Lower leg skin (tissue), 4 donors: ENCODE measurements around the gene DYRK3. TPM values are rescaled to one million over a fixed set of nuclear protein-coding genes. Genes with fewer than 3 reads are reported as not detected.

Experiments
- DNase-seq, 2 donors: peaks; one replicate each; pipeline ENCODE4 v3.0.0-alpha.2; 2019; ENCODE audit warnings: low spot score in 2 of 2
- H3K4me3 ChIP-seq: fragments of 200-600 bp; sonication (generic); 2 replicates; pipeline ENCODE4 v1.5.1; 2017; ENCODE audit warnings: mild to moderate bottlenecking, low read depth; ENCODE audit not compliant: poor library complexity, severe bottlenecking
- CTCF ChIP-seq, 3 donors: fragments of 450-650 bp; IDR thresholded peaks; one replicate each; pipeline ENCODE4 v1.5.1; 2016; ENCODE audit warnings: antibody characterized with exemption in 3 of 3, mild to moderate bottlenecking in 3 of 3, moderate library complexity in 2 of 3
- POLR2A ChIP-seq, 2 donors: fragments of 450-650 bp; IDR thresholded peaks; one replicate each; pipeline ENCODE4 v1.6.1; 2016 to 2017; ENCODE audit warnings: antibody characterized with exemption in 2 of 2, mild to moderate bottlenecking in 1 of 2, moderate library complexity in 1 of 2
- WGBS, 2 donors: methylation state at CpG; one replicate each; pipeline ENCODE4 v1.1.5; 2018; 5-methylcytosine and 5-hydroxymethylcytosine counted together
- intact Hi-C: fragments of 100-400 bp; cut with DNase I; formaldehyde crosslinking; loops from one replicate; pipeline ENCODE4 v1.15.0; 2023; ENCODE audit warnings: low total_unique reads
- total RNA-seq, 4 donors: library from RNA; depleted of rRNA; stranded (reverse); fragments of >200 nt; gene quantifications; one replicate each; pipeline ENCODE4 v1.1.0, GENCODE V29; 2016

DYRK3 gene
- total RNA-seq, 4 donors from 2014 or later, result 1.4 to 4.7 (median 3.2) TPM

- 100% methylated on average over 1 of the region's 1 CpG for WGBS, 2 donors
- no peak for DNase-seq
- intact Hi-C loops, result no loop called here
- H3K4me3 ChIP-seq, result no peak overlapping the region
- TF ChIP-seq POLR2A (IDR thresholded peaks at IDR 0.05), result no peak
Observed at GRCh38 chr1:206596319-206596666, 39.0 kb upstream of the DYRK3 start.

- TF ChIP-seq CTCF (IDR thresholded peaks at IDR 0.05), result no peak
- TF ChIP-seq POLR2A (IDR thresholded peaks at IDR 0.05), result no peak
- no peak overlapping the region for H3K4me3 ChIP-seq
- 89 to 90% methylated on average over 3 of the region's 3 CpGs for WGBS, 2 donors
- DNase-seq, result no peak
- intact Hi-C loops, result no loop called here
Observed at GRCh38 chr1:206600527-206600926, 34.8 kb upstream of the DYRK3 start.

GRCh38 chr1:206604861-206605260 is 30.5 kb upstream of the DYRK3 start:
- no peak for DNase-seq
- 79 to 91% methylated on average over 5 of the region's 5 CpGs for WGBS, 2 donors
- no peak for TF ChIP-seq CTCF (IDR thresholded peaks at IDR 0.05)
- no peak for TF ChIP-seq POLR2A (IDR thresholded peaks at IDR 0.05)
- intact Hi-C loops, result no loop called here
- no peak overlapping the region for H3K4me3 ChIP-seq

- H3K4me3 ChIP-seq, result no peak overlapping the region
- WGBS, 2 donors, result 55 to 60% methylated on average over 3 of the region's 3 CpGs
- TF ChIP-seq POLR2A (IDR thresholded peaks at IDR 0.05) (no peak), CTCF (IDR thresholded peaks at IDR 0.05) (no peak)
- DNase-seq, result no peak
- intact Hi-C loops, result no loop called here
Observed at GRCh38 chr1:206606867-206607266, 28.5 kb upstream of the DYRK3 start.

GRCh38 chr1:206608108-206608698 is 27.1 kb upstream of the DYRK3 start:
- no peak for TF ChIP-seq CTCF (IDR thresholded peaks at IDR 0.05)
- no peak for TF ChIP-seq POLR2A (IDR thresholded peaks at IDR 0.05)
- WGBS, 2 donors, result 74 to 75% methylated on average over 7 of the region's 7 CpGs
- no peak for DNase-seq
- no peak overlapping the region for H3K4me3 ChIP-seq
- intact Hi-C loops, result no loop called here

- no peak for DNase-seq
- WGBS, 2 donors, result 60 to 67% methylated on average over 4 of the region's 4 CpGs
- H3K4me3 ChIP-seq, result no peak overlapping the region
- intact Hi-C loops, result no loop called here
- TF ChIP-seq CTCF (IDR thresholded peaks at IDR 0.05) (no peak), POLR2A (IDR thresholded peaks at IDR 0.05) (no peak)
Observed at GRCh38 chr1:206609229-206609991, 25.9 kb upstream of the DYRK3 start.
